Fibroblast of villous mesenchyme (primary cell): ENCODE data around the gene SGO1. TPM values are rescaled to one million over a fixed set of nuclear protein-coding genes. Genes with fewer than 3 reads are reported as not detected.

Experiments
- DNase-seq: peaks from one replicate; pipeline ENCODE4 v3.0.0-alpha.2; 2010; ENCODE audit warnings: low read depth
- H3K4me3 ChIP-seq: 2 replicates; pipeline ENCODE4 v1.5.1; 2011; ENCODE audit warnings: low read depth, mild to moderate bottlenecking, low read length
- total RNA-seq: library from RNA; depleted of rRNA; stranded (reverse); fragments of >200 nt; gene quantifications from 2 replicates; pipeline ENCODE4 v1.2.3, GENCODE V29; 2012
- TF ChIP-seq, protein P1 (sequence below): IDR thresholded peaks from 2 replicates; pipeline ENCODE4 v1.5.1; 2012; ENCODE audit warnings: low read depth, mild to moderate bottlenecking, low read length; ENCODE audit not compliant: insufficient read depth

The SGO1 gene
- total RNA-seq, 1 donor, result 7.8 TPM

DNA sequence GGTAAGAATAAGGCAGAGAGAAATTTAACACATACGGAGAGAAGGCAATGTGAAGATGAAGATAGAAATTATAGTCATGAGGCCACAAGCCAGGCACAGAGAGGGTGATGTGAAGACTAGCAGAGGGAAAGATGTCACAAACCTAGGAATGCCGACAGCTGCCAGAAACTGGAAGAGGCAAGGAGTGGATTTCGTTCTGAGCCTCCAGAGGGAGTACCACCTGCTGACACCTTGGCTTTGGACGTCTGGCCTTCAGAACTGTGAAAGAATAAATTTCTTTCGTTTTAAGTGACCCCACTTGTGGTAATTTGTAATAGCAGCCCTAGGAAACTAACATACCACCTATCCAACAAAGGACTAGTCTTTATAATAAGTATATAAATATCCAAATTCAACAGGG is 5.0 kb upstream of the SGO1 start:
- TF ChIP-seq, protein P1, sequence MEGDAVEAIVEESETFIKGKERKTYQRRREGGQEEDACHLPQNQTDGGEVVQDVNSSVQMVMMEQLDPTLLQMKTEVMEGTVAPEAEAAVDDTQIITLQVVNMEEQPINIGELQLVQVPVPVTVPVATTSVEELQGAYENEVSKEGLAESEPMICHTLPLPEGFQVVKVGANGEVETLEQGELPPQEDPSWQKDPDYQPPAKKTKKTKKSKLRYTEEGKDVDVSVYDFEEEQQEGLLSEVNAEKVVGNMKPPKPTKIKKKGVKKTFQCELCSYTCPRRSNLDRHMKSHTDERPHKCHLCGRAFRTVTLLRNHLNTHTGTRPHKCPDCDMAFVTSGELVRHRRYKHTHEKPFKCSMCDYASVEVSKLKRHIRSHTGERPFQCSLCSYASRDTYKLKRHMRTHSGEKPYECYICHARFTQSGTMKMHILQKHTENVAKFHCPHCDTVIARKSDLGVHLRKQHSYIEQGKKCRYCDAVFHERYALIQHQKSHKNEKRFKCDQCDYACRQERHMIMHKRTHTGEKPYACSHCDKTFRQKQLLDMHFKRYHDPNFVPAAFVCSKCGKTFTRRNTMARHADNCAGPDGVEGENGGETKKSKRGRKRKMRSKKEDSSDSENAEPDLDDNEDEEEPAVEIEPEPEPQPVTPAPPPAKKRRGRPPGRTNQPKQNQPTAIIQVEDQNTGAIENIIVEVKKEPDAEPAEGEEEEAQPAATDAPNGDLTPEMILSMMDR, result no peak
- no peak for DNase-seq
- no peak overlapping the region for H3K4me3 ChIP-seq

DNA sequence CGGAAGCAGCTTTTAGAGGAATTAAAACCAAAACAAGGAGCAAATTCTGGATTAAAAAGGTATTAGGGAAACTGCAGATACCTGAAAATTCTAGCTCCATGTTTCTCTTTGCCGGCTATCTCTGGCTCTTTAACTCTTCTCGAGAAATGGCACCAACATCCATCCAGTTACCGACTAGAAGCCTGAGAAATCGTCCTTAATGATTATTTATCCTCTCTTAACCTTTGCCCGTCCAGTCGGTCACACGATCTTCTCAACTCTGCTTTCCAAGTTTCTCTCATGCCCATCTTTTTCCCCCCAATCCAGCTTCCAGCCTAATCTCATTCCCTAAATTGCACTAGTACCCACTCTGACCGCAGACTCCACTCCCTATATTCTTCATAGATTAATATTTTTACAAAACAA is 596 bp upstream of the SGO1 start:
- TF ChIP-seq, protein P1, result no peak
- peak overlapping the region; percentile 98 for H3K4me3 ChIP-seq
- no peak for DNase-seq

DNA sequence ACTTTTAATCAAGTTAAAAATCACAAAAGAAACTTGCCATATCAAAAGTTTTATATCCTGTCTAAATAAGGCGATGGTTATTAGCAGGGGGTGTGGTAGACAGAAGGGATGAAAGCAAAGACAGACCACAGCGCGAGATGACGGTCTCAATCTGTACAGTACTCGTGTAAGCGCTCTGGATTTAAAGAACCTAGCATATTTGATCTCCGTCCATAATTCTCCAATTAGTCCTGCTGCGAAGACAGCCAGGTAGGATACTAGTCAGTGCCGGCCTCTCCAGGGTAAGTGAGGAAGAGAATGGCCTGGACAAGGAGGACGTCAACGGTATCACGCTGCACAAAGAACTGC is 701 bp downstream of the SGO1 start:
- H3K4me3 ChIP-seq, result peak overlapping the region; percentile 98
- DNase-seq, result peak; percentile 35
- TF ChIP-seq, protein P1, result no peak

DNA sequence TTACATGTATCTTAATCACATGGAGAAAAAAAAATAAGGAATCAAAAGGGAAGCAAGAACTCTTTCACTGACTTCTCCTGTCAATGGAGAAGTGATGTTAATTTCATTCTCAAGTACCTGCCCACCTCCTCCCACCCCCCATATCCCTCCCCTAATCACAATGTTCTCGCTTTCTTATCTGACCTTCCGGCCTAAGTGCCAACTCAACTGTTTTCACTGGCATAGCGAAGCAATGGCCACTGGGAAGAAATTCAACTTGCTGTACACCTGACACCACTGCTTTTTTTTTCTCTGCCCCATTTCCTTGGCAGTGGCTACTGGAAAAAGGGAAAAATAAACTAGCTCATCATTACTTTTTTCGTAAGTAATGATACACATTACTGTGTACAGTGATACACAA is 3.8 kb downstream of the SGO1 start:
- TF ChIP-seq, protein P1, result no peak
- no peak overlapping the region for H3K4me3 ChIP-seq
- no peak for DNase-seq

DNA sequence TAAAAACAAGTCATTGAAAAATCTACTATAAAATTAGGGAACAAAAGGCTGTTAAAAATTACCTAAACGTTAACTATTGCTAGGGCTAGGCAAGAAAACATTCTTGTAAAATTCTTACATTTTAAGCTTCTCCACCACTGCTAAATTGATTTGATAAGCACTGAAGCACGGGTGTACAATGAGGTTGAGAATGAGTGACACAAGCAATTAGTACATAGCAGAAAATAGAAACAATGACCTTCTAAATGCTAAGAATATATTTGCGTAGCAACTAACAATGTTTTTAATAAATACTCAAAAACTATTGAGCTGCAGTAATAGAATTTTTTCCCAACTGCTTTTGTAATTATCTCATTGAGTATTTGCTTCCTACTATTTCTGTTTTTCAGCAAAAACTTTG is 4.7 kb downstream of the SGO1 start:
- TF ChIP-seq, protein P1, result no peak
- DNase-seq, result no peak
- no peak overlapping the region for H3K4me3 ChIP-seq

DNA sequence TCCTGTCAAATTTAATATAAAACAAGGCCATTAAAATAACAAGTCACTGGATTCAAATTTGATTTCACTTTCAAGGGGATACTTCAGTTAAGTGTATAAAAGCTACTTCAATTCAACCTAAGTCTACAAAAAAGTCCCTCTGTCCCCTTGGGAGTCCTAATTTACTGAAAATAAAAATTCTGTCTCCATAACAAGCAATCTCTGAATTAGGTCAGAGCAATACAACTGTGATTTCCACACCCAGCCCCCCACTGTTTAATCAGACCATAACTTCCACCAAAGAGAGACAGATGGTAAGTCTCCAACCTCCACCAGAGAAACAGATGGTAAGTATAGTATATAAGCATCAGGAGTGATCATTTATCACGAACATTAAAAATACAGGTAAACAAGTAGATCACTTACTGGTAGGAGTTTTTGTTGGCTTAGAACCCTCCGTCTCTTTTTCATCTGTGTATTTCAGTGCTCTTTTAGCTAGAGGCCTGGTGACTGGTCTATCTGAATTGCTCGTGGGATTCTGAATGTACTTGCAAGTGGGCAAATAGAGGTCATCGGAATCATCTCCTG is 12.1 kb downstream of the SGO1 start:
- H3K4me3 ChIP-seq, result no peak overlapping the region
- TF ChIP-seq, protein P1, result no peak

DNA sequence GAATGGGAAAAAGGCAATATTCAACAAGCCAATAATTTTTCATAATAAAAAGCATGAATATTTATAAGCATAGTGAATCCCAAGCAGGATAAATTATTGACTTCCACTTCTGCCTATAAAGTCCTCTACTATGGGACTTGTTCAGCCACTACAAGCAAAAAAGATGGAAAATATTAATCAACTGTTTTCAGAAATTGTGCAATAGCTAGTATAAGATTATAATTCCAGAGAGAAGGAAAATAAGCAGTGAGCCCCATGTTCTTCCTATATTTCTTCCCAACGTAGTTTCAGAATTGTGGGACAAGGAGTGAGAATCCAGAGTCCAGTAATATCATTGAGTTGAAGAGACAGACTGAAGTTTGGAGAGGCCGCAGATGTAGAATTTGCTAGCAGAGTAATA is 24.3 kb downstream of the SGO1 start:
- TF ChIP-seq, protein P1, result no peak
- H3K4me3 ChIP-seq, result no peak overlapping the region
- DNase-seq, result no peak

More for the DNA sequence above, 12.1 kb downstream of the SGO1 start:
- DNase-seq, result no peak
